Measurements from ENCODE around the gene HSD17B4.
"Not testable (repeated sequence)": the region's sequence is repeated elsewhere in the genome, so short reads cannot be mapped to it uniquely, and the experiment has no call there.

DNA sequence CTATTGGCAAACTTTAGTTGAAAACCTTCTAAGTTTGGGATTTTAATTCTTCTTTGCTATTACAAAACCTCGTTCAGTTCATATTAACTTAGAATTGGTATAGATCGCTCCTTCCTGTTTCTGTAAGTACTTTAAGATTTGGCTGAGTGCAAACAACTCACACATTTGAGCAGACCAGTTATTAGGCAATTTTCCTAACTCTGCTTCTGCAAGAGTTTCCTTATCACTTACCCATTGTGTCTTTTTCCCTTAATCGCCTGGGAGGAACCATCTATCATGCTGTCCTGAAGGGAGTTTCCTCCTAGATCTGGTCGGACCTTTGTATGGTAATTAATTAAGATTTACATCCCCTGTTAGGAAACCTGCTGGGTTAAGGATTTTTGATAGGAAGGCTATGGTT is 24.7 kb upstream of the HSD17B4 start:
- not testable (repeated sequence) for TF ChIP-seq EZH2phosphoT487 (IDR thresholded peaks at IDR 0.05; ENCODE audit: low read depth, severe bottlenecking, unreplicated experiment)
- TF ChIP-seq, protein P1, sequence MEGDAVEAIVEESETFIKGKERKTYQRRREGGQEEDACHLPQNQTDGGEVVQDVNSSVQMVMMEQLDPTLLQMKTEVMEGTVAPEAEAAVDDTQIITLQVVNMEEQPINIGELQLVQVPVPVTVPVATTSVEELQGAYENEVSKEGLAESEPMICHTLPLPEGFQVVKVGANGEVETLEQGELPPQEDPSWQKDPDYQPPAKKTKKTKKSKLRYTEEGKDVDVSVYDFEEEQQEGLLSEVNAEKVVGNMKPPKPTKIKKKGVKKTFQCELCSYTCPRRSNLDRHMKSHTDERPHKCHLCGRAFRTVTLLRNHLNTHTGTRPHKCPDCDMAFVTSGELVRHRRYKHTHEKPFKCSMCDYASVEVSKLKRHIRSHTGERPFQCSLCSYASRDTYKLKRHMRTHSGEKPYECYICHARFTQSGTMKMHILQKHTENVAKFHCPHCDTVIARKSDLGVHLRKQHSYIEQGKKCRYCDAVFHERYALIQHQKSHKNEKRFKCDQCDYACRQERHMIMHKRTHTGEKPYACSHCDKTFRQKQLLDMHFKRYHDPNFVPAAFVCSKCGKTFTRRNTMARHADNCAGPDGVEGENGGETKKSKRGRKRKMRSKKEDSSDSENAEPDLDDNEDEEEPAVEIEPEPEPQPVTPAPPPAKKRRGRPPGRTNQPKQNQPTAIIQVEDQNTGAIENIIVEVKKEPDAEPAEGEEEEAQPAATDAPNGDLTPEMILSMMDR (IDR thresholded peaks at IDR 0.05; ENCODE audit: poor library complexity) = not testable (repeated sequence)

All from hepatocyte (in vitro differentiated cells).